NCI-H460 (cell line): Measurements from ENCODE around the gene RAB32. TPM values are rescaled to one million over a fixed set of nuclear protein-coding genes. Genes with fewer than 3 reads are reported as not detected.

Experiments used
- DNase-seq: peaks from one replicate; pipeline ENCODE4 v3.0.0-alpha.2; 2016; ENCODE audit warnings: low read depth; ENCODE audit errors: extremely low read depth
- total RNA-seq: library from RNA; depleted of rRNA; stranded (reverse); fragments of >200 nt; shearing (Covaris generic); gene quantifications from 2 replicates; pipeline ENCODE4 v1.2.3, GENCODE V29; 2014; rRNA removed

Gene RAB32
- total RNA-seq, 1 experiment from 2014 or later, result 41.9 TPM

DNA sequence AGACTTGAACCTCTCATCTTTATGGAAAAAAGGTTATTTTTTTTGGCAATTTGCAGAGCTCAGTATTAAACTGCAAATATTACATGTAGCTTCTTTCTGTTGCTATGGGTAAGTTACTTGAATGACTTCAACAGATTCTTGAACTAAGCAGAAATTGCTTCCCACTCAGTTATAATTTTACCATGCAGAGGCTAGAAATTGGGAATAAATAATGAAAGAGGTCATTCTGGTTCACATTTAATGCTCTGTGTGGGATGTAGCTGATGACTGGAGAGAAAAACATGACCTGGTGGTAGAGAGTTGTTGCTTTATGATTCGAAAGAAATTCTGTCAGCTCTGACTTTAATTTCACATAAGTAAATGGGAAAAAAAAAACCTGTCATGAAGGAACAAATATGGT, 38.3 kb downstream of the RAB32 start:
- DNase-seq, result no peak

DNA sequence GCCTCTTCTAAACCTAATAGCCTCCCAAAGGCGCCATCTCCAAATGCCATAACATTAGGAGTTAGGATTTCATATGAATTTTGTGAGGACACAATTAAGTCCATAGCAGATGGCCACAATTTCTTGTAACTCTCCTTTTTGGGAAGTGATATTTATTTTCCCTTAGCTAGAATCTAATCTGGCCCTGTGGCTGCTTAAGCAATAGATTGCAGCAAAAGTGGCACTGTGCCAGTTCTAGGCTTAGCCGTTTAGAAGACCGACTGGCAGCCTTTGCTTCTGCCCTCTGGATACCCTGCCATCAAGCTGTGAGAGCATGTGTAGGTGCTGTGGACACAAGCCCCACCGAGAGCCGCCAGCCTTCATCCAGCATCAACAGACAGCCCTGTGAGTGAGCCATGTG, 39.2 kb downstream of the RAB32 start:
- DNase-seq, result no peak

DNA sequence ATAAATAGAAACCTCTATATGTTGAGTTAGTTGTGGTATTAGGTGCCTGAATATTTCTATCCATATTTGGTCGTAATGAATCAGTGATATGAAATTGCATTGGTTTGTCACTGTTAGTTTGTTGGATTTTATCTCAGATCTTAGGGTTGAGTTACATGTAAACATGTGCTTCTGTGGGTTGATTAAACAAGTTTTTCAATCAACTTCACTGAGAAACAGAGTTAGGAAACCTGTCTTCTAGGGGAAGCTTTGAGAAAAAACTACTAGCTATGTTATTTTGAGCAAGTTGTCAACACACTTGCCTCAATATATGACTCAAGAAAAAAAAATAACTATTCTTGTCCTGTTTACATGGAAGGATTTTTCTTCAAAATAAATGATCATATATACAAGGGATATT, 40.3 kb downstream of the RAB32 start:
- no peak for DNase-seq

DNA sequence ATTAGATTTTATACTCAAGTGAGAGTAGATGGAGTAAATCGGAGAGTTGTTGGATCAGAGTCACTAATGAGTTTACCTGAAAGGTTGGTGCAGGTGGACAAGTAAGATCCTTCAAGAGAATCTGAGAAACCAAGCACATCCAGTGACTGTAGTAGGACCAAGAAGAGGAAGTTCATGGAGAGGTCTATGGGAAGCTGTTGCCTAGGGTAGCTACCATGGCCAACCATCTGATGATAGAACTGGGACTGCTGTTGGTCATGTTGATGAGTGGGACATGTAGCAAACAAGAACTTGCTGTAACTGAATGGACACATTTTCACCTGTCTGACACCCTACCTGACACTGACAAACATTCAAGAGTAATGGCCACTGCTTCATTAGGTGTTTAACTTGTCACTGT, 43.8 kb downstream of the RAB32 start:
- no peak for DNase-seq

DNA sequence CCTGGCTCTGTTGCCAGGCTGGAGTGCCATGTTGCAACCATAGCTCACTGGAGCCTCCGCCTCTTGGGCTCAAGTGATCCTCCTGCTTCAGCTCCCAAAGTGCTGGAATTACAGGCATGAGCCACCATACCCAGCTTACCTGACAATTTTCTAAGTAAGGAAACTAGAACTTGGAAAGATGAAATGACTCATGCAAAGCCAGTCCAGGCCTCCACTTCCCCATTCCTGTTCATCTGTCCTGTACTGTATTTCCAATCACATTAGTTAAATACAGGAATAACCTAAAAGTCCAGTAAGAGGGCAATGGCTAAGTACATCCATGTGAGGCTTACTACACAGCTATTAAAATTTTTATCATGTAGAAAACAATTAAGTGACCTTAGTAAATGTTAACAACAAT, 46.9 kb downstream of the RAB32 start:
- no peak for DNase-seq

DNA sequence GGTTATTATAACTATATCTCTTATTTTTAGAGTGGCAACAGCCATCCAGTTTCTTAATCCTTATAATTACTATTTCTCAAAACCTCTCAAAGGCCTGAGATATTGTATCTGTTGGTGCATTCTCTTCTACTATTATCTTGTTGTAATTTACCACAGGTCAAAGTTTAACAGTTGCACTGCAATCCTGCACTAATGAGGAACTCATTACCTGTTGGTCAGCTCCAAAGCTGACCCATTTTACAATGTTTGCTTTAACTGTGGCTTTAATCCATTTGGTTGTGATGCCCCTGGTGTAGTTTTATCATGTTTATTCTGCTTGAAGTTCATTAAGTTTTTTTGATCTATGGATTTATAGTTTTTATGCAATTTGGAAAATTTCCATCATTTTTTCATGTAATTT, 48.8 kb downstream of the RAB32 start:
- DNase-seq, result no peak

DNA sequence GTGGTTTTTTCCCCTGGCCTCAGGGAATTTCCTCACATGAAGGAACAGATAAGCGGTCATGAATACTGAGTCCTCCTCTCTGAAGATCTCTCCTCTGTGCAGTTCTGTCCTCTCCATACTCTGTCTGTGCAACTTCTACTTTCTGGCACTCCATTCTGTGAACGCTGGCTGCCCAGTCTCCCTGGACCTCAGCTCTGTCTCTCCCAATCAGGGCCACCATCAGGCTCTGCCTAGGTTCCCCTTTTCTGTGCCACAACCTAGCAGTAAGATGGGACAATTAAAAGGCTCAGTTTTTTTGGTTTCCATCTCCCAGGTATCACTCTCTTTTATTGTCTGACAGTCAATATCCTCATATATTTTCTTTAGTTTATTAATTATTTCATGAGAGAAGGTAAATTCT, 50.4 kb downstream of the RAB32 start:
- DNase-seq, result no peak

DNA sequence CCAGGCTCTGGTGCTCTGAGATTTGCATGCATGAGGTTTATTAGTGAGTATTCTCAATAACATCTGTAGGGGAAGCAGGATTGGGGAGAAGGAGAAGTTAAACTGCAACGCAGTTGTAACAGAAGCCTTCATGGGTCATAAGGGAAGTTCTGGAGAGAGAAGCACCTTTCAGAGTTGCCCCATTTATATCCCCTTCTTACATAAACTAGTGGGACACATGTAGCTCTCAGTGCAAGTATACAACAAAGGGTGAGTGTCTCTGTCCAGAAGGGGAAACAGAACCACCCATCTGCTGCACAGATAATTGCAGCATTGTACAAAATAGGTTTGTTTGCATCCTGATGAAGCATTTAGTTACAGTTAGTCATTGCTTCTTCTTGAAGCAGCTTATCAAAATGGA, 50.9 kb downstream of the RAB32 start:
- DNase-seq, result no peak

DNA sequence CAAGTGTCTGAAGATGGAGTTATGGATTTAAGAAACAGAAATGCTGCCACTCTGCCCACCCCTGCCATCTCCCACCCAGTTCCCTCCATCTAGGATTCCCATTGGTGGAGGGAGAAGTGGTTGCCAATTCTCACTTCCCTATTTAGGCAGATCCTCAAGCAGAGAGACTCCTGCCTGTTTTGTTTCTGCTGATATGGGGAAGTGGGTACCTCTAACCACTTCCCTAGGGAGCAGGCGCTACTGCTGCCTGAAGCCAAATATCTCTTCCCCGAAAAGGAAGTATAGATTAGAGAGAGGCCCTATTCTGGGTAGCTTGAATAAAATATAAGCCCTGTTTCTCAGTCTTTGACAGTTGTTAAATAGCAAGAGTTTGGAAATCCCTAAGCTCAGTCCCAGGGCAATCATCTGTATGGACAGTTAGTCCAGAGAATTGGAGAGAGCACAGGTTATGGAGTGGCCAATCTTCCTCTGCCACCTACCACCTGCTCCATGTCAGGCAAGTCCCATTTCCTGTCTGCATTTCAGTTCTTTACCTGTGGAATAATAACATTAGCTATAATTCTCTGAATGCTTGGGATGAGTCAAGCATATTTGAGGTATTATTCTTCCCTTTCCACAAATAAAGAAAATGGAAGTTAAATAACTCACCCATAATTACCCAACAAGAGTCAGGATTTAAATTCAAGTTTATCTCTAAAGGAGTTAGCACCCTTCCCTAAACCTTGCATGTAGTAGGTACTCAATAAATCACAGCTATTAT, 52.5 kb downstream of the RAB32 start:
- DNase-seq, result no peak

DNA sequence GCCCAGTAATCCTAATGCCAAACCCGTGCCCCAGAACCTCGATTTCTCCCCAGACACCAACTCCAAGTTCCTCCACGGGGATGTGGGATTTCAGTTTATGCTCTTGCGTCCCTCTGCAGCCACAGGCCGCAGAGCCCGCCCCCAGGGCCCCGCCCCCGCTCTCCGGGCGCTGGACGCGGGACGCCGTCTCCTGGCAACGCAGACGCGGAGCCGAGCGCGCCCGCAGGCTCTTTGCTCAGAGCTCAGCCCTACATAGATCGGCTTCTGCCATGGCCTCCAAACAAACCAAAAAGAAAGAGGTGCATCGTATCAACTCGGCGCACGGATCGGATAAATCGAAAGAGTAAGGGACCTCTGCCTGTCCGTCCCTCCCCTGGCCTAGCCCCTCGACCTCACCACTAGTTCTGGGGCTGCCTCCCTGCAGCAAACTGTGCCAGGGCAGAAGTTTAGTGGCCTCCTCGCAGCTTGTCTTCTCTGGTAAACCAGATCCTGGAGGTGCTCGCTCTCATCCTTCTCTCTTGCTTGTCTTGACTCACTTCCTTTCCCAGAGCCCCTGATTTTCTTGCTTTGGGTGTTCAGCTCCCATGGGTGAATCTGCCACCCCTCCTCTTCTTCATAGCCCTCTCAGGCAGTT, 55.3 kb downstream of the RAB32 start, which contains the start of gene ADGB:
ADGB (plus strand) TSS at position 201 of the 634 bp plus-strand sequence; CDS start at position 270, 69 bp downstream.
- peak; percentile 19 for DNase-seq

DNA sequence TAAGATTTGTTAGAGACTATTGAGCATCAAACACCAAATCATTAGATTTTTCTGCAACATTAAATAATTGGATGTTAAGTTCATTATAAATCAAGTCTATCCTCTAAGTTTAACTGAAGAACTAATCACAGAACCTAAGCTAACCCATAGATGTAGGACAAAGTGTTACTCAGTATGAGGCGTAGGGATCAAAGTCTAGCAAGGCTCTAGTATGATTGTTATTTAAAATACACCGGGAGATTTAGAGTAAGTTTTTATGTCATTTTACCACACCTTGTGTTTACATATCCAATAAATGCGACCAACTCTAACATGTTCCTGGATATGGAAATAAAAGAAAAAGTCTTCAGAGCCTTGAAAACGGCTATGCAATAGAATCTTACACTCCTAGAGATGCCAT, 57.7 kb downstream of the RAB32 start:
- DNase-seq, result no peak

DNA sequence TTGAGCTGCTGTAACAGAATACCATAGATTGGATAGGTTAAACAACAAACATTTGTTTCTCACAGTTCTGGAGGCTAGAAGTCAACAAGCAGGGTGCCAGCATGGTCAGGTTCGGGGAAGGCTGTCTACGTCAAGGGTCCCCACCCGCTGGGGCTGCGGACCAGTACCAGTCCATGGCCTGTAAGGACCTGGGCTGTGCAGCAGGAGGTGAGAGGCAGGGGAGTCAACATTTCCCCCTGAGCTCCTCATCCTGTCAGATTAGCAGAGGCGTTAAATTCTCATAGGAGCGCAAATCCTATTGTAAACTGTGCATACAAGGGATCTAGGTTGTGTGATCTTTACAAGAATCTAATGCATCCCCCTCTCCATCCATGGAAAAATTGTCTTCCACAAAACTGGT, 58.9 kb downstream of the RAB32 start:
- no peak for DNase-seq

Other genes with a start within 250 kb of the RAB32 start
- gene ADGB, start 55.1 kb downstream of the RAB32 start, total RNA-seq, result not detected in 2 replicates